UCSD-AML1 (cell line): Measurements from ENCODE around the gene ATG9A.
A peak's percentile ranks its signal among the peaks of the same experiment; 100 is the strongest.

Experiments used
- DNase-seq: peaks from one replicate; lab custom pipeline; 2025; ENCODE audit not compliant: unreplicated experiment; lab: John Stamatoyannopoulos, UW

Gene ATG9A

GRCh38 chr2:219252900-219253752, 23.7 kb upstream of the ATG9A start, which contains the start of gene TUBA4B:
TUBA4B (plus strand) TSS chr2:219253243; CDS start chr2:219253408, 165 bp downstream.
- DNase-seq: peak; percentile 69

GRCh38 chr2:219252570-219252899, 23.1 kb upstream of the ATG9A start:
- DNase-seq: no peak

GRCh38 chr2:219252084-219252483, 22.6 kb upstream of the ATG9A start:
- no peak for DNase-seq

GRCh38 chr2:219251656-219252055, 22.2 kb upstream of the ATG9A start:
- DNase-seq: no peak

- DNase-seq: no peak
Observed at GRCh38 chr2:219250049-219250781, 20.8 kb upstream of the ATG9A start.

GRCh38 chr2:219249203-219249980, 20.0 kb upstream of the ATG9A start:
- peak; percentile 83 for DNase-seq

- DNase-seq: no peak
Observed at GRCh38 chr2:219248845-219249202, 19.4 kb upstream of the ATG9A start.

- peak; percentile 49 for DNase-seq
Observed at GRCh38 chr2:219247678-219248642, 18.5 kb upstream of the ATG9A start.

GRCh38 chr2:219246559-219246958, 17.1 kb upstream of the ATG9A start:
- DNase-seq: no peak

- DNase-seq: no peak
Observed at GRCh38 chr2:219245899-219246230, 16.4 kb upstream of the ATG9A start.

- peak; percentile 94 for DNase-seq
Observed at GRCh38 chr2:219245148-219245898, 15.9 kb upstream of the ATG9A start, which contains the start of the genes GLB1L and STK16. GLB1L (minus strand) TSS chr2:219245444; CDS start chr2:219243573, 1,871 bp downstream. STK16 (plus strand) TSS chr2:219245479; CDS start chr2:219246000, 521 bp downstream.

- no peak for DNase-seq
Observed at GRCh38 chr2:219244789-219245147, 15.3 kb upstream of the ATG9A start.

GRCh38 chr2:219243291-219243761, 13.9 kb upstream of the ATG9A start:
- DNase-seq: no peak

- DNase-seq: no peak
Observed at GRCh38 chr2:219234331-219234730, 4.9 kb upstream of the ATG9A start.

GRCh38 chr2:219230059-219230540, 664 bp upstream of the ATG9A start:
- DNase-seq: peak; percentile 54

- no peak for DNase-seq
Observed at GRCh38 chr2:219228911-219229304, 528 bp downstream of the ATG9A start.

- peak; percentile 28 for DNase-seq
Observed at GRCh38 chr2:219228041-219228910, 1.2 kb downstream of the ATG9A start.

GRCh38 chr2:219225350-219225749, 4.1 kb downstream of the ATG9A start:
- DNase-seq: peak; percentile 51
